HPDE6-E6E7 (cell line): ENCODE data around the gene SPON2.

Source experiments
- DNase-seq: peaks from one replicate; pipeline ENCODE4 v3.0.0; 2011; ENCODE audit warnings: missing footprints; ENCODE audit errors: extremely low spot score

SPON2 gene

GRCh38 chr4:1172228-1172851 lies at the start of gene SPON2:
SPON2 (minus strand) TSS chr4:1172583.
- no peak for DNase-seq

- no peak for DNase-seq
These were observed 48.9 kb upstream of the SPON2 start for GRCh38 chr4:1221155-1221870.

GRCh38 chr4:1220566-1220965 lies 48.2 kb upstream of the SPON2 start:
- no peak for DNase-seq

GRCh38 chr4:1219566-1219950 lies 47.2 kb upstream of the SPON2 start:
- no peak for DNase-seq

- DNase-seq: peak; percentile 19
These were observed 46.5 kb upstream of the SPON2 start for GRCh38 chr4:1218634-1219565.

- DNase-seq: no peak
These were observed 45.0 kb upstream of the SPON2 start for GRCh38 chr4:1217366-1217765.

GRCh38 chr4:1216869-1217294 lies 44.5 kb upstream of the SPON2 start:
- DNase-seq: no peak

- DNase-seq: no peak
These were observed 43.8 kb upstream of the SPON2 start for GRCh38 chr4:1216076-1216614.

GRCh38 chr4:1215141-1216075 lies 43.0 kb upstream of the SPON2 start:
- DNase-seq: no peak

GRCh38 chr4:1214101-1215095 lies 42.0 kb upstream of the SPON2 start:
- DNase-seq: no peak

GRCh38 chr4:1213336-1213995 lies 41.1 kb upstream of the SPON2 start:
- DNase-seq: no peak

GRCh38 chr4:1212546-1213335 lies 40.4 kb upstream of the SPON2 start:
- no peak for DNase-seq

- no peak for DNase-seq
These were observed 39.6 kb upstream of the SPON2 start for GRCh38 chr4:1211891-1212545.

GRCh38 chr4:1211371-1211770 lies 39.0 kb upstream of the SPON2 start:
- DNase-seq: no peak

GRCh38 chr4:1210971-1211370 lies 38.6 kb upstream of the SPON2 start:
- no peak for DNase-seq

- DNase-seq: no peak
These were observed 38.0 kb upstream of the SPON2 start for GRCh38 chr4:1210241-1210841.

- no peak for DNase-seq
These were observed 37.4 kb upstream of the SPON2 start for GRCh38 chr4:1209821-1210220.
